Esophagus squamous epithelium (tissue), 4 donors: Measurements from ENCODE around the gene WNT1.

Source experiments
- POLR2A ChIP-seq, 4 donors: fragments of 450-650 bp; IDR thresholded peaks; one replicate each; pipeline ENCODE4 v1.6.1; 2017; ENCODE audit warnings: antibody characterized with exemption in 4 of 4, mild to moderate bottlenecking in 4 of 4, moderate library complexity in 3 of 4
- TF ChIP-seq, protein P1 (sequence below), 6 experiments: fragments of 450-650 bp in 4 of 6; fragments of 200-600 bp in 2 of 6; sonication (generic) in 2 of 6; IDR thresholded peaks; one replicate each; pipeline ENCODE4 v1.5.1; 2016 to 2019; ENCODE audit warnings: antibody characterized with exemption in 6 of 6, mild to moderate bottlenecking in 4 of 6, moderate library complexity in 4 of 6

DNA sequence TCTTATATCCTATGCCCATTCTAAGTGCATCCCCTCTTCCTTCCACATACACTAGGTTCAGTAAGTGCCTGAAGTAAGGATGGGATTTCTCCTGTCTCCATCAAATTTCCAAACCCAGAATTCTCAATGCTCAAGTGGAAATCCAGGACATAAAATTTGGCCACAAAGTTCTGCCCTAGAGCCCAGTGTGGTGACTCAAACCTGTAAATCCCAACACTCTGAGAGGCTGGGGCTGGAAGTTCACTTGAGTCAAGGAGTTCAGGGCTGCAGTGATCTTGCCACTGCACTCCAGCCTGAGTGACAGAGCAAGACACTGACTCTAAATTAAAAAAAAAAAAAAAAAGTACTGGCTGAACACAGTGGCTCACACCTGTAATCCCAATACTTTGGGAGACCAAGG lies 16.3 kb upstream of the WNT1 start:
- TF ChIP-seq, protein P1, sequence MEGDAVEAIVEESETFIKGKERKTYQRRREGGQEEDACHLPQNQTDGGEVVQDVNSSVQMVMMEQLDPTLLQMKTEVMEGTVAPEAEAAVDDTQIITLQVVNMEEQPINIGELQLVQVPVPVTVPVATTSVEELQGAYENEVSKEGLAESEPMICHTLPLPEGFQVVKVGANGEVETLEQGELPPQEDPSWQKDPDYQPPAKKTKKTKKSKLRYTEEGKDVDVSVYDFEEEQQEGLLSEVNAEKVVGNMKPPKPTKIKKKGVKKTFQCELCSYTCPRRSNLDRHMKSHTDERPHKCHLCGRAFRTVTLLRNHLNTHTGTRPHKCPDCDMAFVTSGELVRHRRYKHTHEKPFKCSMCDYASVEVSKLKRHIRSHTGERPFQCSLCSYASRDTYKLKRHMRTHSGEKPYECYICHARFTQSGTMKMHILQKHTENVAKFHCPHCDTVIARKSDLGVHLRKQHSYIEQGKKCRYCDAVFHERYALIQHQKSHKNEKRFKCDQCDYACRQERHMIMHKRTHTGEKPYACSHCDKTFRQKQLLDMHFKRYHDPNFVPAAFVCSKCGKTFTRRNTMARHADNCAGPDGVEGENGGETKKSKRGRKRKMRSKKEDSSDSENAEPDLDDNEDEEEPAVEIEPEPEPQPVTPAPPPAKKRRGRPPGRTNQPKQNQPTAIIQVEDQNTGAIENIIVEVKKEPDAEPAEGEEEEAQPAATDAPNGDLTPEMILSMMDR (IDR thresholded peaks at IDR 0.05) = no peak
- no peak for TF ChIP-seq POLR2A (IDR thresholded peaks at IDR 0.05)
